Astrocyte of the cerebellum (primary cell): Measurements from ENCODE around the gene ST6GALNAC6.

Source experiments
- DNase-seq: peaks from one replicate; pipeline ENCODE4 v3.0.0-alpha.2; 2011; ENCODE audit warnings: low read depth
- H3K4me3 ChIP-seq: 2 replicates; pipeline ENCODE4 v1.5.1; 2011; ENCODE audit warnings: mild to moderate bottlenecking, low read depth, low read length, moderate library complexity
- CTCF ChIP-seq: IDR thresholded peaks from 2 replicates; pipeline ENCODE4 v1.5.1; 2012; ENCODE audit warnings: low read length, low read depth, moderate library complexity, mild to moderate bottlenecking; ENCODE audit errors: missing control alignments
- in situ Hi-C: cut with HindIII; loops from 2 replicates; pipeline ENCODE4 v1.10.0; 2017; ENCODE audit warnings: low sequenced_read_pairs

Gene ST6GALNAC6

DNA sequence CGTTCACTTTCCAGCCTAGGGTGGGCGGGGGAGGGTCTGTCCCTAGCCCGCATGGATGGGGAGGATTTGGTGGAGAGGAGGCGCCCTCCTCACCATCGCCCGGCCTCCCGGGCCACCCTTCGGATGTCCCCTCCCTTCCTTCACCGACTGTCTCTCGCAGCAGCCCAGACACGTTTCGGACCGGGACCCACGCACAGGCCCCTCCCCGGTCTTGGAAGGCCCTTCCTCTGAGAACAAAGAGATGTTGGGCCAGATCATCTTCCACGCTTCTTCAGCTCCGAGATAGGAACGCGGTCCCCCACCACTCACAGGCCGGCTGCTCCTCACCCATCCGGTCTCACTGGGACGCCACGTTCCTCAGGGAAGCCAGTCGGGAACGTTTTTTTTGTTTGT, 38.9 kb upstream of the ST6GALNAC6 start:
- in situ Hi-C loops: loop anchor here (10.0 kb wide), 1 partner anchor 157 kb away; no protein-coding TSS in a partner anchor
- no peak for TF ChIP-seq CTCF
- no peak for DNase-seq
- peak overlapping the region; percentile 90 for H3K4me3 ChIP-seq

DNA sequence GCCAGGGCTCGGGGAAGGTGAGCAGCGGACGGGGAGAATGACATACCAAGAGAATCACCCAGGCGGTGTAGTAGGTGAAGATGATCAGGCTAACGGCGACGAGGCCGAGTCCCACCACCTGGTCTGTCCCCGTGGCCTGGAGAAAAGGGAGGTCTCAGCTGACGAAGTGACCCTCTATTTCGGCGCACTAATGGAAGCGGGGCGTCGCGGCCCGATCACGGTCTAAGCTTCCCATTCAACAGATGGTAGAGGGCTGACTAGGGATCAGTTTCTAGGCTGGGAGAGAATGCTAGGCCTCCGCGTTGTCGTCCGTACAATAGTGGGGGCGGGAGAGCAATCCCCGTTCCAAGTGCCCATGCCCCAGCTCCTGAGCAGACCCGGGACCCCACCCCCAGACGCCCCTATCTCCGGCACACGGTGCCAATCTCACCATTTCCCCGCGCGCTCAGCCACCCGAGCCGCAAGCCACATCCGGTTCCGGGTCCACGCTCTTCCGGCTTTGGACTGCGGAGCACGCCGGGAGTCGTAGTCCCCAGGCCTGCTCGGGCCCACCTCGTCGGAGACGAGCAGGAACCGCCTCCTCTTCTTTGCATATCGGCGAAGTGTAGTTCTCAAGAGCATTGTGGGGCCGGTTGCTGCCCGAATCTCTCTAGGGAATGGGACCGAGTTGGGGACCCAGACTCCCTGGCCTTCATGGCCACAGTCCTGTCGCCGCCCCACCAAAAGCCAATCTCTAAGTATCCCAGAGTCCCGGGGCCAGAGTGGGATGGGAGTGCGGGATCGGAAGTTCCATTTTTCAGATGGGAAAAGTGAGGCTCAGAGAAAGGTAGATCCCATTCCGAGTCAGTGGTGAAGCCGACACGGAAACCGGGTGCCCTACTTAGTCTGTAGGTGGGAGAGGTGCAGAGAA, 38.2 kb upstream of the ST6GALNAC6 start, which contains the start of gene DPM2:
DPM2 (minus strand) TSS at position 467 of the 910 bp plus-strand sequence; CDS start at position 433, 34 bp downstream.
- no peak for TF ChIP-seq CTCF
- H3K4me3 ChIP-seq: peak within 1 kb of the TSS; percentile 90
- in situ Hi-C loops: loop anchor here (10.0 kb wide), 1 partner anchor 157 kb away; no protein-coding TSS in a partner anchor
- DNase-seq: no peak

DNA sequence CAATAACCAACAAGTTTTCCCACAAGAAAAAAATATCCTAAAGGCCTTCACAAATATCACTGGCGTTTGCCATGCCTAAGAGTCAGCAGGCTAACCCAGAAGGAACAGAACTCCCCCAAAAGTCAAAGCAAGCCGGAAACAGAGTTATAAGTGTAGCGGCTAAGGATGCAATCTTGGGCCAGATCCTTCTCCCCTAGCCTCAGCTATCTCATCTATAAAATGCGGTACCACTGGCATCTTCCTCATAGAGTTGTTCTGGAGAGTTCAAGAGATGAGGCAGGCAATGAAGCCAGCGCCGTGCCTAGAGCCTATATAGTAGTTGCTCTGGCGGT, 37.6 kb upstream of the ST6GALNAC6 start:
- H3K4me3 ChIP-seq: peak overlapping the region; percentile 90
- in situ Hi-C loops: loop anchor here (10.0 kb wide), 1 partner anchor 158 kb away; no protein-coding TSS in a partner anchor
- no peak for DNase-seq
- TF ChIP-seq CTCF: no peak

DNA sequence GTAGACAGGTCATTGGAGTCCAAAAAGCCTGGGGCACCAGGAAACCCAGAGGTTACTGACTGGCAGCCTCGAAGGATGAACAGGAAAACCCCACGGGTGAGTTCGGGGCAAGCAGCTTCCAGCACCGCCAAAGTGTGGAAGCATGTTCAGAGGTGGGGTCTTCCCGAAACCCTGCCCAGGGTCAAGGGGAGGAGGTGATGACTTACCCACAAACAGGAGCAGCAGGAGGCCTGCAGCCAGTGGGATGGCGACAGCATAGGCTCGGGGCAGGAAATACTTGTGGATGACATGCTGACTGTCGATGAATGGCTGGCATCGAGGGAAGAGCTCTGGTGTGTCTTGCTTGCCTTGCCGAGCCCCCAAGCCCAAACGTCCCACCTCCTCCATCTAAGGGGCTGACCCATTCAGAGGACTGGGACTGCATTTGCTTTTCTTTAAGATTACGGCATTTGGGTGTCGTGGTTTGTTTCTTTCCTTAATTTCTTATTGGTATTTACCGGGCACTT, 37.0 kb upstream of the ST6GALNAC6 start:
- peak overlapping the region; percentile 90 for H3K4me3 ChIP-seq
- in situ Hi-C loops: loop anchor here (10.0 kb wide), 1 partner anchor 158 kb away; no protein-coding TSS in a partner anchor
- TF ChIP-seq CTCF: no peak
- DNase-seq: no peak

DNA sequence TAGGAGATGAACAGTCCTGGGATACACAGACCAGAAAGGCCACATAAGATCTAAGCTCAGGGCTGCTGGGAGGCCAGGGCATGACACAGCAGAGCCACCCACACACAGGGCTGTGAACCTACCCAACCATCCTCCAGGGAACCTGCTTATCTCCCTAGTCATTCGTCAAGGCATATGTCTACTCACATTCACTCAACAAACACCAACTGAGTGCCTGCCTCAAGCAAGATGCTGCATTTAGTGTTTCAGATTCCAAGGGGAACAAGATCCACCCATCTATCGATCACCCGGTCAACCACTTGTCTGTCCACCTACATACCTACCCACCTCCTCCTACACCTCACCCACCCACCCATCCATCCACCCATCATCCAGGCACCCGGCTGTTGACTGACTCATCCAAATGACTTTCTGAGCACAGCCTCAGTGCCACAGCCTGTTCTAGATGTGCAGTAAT, 36.4 kb upstream of the ST6GALNAC6 start:
- in situ Hi-C loops: loop anchor here (10.0 kb wide), 1 partner anchor 159 kb away; no protein-coding TSS in a partner anchor
- H3K4me3 ChIP-seq: peak overlapping the region; percentile 90
- TF ChIP-seq CTCF: no peak
- no peak for DNase-seq

DNA sequence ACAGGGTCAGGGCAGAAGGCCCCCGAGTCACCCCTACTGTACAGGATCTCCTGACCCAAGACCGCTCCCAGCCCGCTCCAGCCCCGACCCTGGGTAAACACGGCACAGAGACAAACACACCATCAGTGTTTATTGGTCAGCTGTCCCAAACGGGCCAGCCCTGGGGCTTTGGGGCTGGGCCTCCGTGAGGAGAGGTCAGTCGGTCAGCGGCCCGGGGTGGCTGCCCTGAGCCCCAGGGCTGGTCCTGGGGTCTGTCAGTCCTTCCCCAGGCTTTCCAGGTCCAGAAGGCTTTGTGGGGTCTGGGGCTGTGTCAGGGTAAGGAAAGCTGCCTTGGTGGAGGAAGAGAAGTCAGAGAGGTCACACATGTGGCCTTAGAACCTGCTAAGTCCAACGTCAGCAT, 35.6 kb upstream of the ST6GALNAC6 start:
- DNase-seq: no peak
- no peak for TF ChIP-seq CTCF
- in situ Hi-C loops: loop anchor here (10.0 kb wide), 1 partner anchor 160 kb away; no protein-coding TSS in a partner anchor
- H3K4me3 ChIP-seq: no peak overlapping the region
